ENCODE data around the gene ARPC5L.

DNA sequence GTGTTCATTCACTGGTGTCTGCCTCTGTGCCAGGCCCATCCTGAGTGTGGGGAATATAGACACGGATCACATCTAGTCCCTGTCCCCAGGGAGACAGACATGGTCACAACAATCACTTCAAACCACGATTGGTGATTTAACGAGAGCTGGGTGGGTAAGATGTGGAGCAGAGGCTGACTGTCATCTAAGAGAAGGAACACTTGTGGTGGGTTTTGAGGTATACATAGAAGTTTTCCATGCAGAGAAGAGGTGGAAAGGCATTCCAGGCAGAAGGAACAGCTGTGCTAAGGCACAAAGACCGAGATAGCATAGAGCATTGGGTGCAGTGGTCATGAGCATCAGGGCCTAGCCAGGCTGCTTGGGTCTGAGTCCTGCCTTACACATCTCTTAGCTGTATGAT is 31.3 kb upstream of the ARPC5L start:
- TF ChIP-seq FOXP2 (optimal IDR thresholded peaks at IDR 0.05; ENCODE audit: borderline replicate concordance, extremely low read depth, extremely low read length, insufficient read depth), result no peak
- TF ChIP-seq TAF1 (IDR thresholded peaks at IDR 0.05; ENCODE audit: borderline replicate concordance, insufficient read depth, low read length), result no peak
- no peak for TF ChIP-seq REST (IDR thresholded peaks at IDR 0.05; ENCODE audit: insufficient read depth in 1 of 2, low read depth in 2 of 2, low read length in 2 of 2)
- no peak for TF ChIP-seq POLR2AphosphoS5 (IDR thresholded peaks at IDR 0.05; ENCODE audit: low read depth, low read length)
